ENCODE results near the gene SRC.

GRCh38 chr20:37382482-37383120, 36.7 kb downstream of the SRC start:
- TF ChIP-seq PATZ1 (CRISPR knock-in tag; IDR thresholded peaks at IDR 0.05; ENCODE audit: borderline replicate concordance) (no peak), BACH2 (CRISPR knock-in tag; IDR thresholded peaks at IDR 0.05; ENCODE audit: borderline replicate concordance) (no peak), ZFP30 (CRISPR knock-in tag; IDR thresholded peaks at IDR 0.05) (no peak), ESRRG (CRISPR knock-in tag; IDR thresholded peaks at IDR 0.05) (no peak), TOX (CRISPR knock-in tag; IDR thresholded peaks at IDR 0.05; ENCODE audit: borderline replicate concordance) (no peak), CSDC2 (CRISPR knock-in tag; IDR thresholded peaks at IDR 0.05) (no peak), ISL1 (CRISPR knock-in tag; IDR thresholded peaks at IDR 0.05) (no peak), SNAI2 (CRISPR knock-in tag; IDR thresholded peaks at IDR 0.05) (no peak), POU6F1 (CRISPR knock-in tag; IDR thresholded peaks at IDR 0.05; ENCODE audit: borderline replicate concordance, low read depth) (no peak), CREB5 (CRISPR knock-in tag; IDR thresholded peaks at IDR 0.05; ENCODE audit: low read depth) (no peak), GLIS3 (CRISPR knock-in tag; IDR thresholded peaks at IDR 0.05) (no peak), ZFP3 (CRISPR knock-in tag; IDR thresholded peaks at IDR 0.05) (no peak)
